ENCODE measurements around the gene HLA-DQA2.
A peak's percentile ranks its signal among the peaks of the same experiment; 100 is the strongest.

HLA-DQA2 gene

GRCh38 chr6:32709625-32710024, 31.6 kb upstream of the HLA-DQA2 start:
- no peaks in the 10 kb centered on the region for H3K36me3 ChIP-seq (ENCODE audit: control insufficient read depth in 2 of 2, insufficient read depth in 1 of 2, low read length in 2 of 2)
- CTCF ChIA-PET: interaction anchor here (1.0 kb wide), 1 partner anchor 296 kb away, joined by 3 read pairs; no protein-coding TSS in a partner anchor
- H3K4me3 ChIP-seq (ENCODE audit: low read depth, low read length): no peak overlapping the region
- POLR2A ChIA-PET: no interaction called here
- H3K9me3 ChIP-seq (ENCODE audit: control insufficient read depth, insufficient read depth, low read depth, low read length): no peaks in the 10 kb centered on the region
- no peak overlapping the region for H3K27ac ChIP-seq (ENCODE audit: extremely low read depth, low read depth, low read length)
- no peak for TF ChIP-seq SALL2 (tag by site-specific recombination; IDR thresholded peaks at IDR 0.05; ENCODE audit: borderline replicate concordance)
- peak; percentile 76 for TF ChIP-seq ZNF366 (tag by site-specific recombination; conservative IDR thresholded peaks at IDR 0.05)
- no peaks in the 10 kb centered on the region for H3K4me1 ChIP-seq (ENCODE audit: control insufficient read depth, insufficient read depth, low read length)

DNA sequence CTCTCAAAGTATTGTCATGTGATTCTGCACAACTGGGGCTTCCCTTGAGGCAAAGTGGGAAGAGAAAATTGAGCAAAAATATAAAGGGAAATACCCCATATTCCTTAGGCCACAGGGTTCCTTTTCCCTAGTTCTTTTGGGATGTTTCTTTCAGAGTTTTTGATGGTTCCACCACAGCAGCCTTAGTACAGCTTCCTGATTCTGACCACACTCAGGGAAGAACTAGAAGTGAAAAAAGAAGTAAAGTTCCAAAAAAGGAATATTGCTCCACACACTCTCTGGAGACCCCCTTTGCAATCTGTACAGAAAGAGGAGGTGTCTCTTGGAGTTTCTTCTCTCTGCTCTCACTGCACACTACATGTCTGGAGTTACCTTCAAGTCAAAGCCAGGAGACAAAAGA, 27.9 kb upstream of the HLA-DQA2 start:
- POLR2A ChIA-PET: no interaction called here
- CTCF ChIA-PET: interaction anchor here (0.5 to 3.1 kb wide), 6 partner anchors 12 to 74 kb away, joined by 3 to 27 read pairs (median 4); no protein-coding TSS in a partner anchor

GRCh38 chr6:32716396-32716795, 24.8 kb upstream of the HLA-DQA2 start:
- ChIA-PET POLR2A (no interaction called here), CTCF (interaction anchor here (0.6 to 1.6 kb wide), 2 partner anchors 152 to 155 kb away, joined by 4 to 6 read pairs; no protein-coding TSS in a partner anchor)
- Histone ChIP-seq H3K36me3 (ENCODE audit: control insufficient read depth in 2 of 2, insufficient read depth in 1 of 2, low read length in 2 of 2) (no peaks in the 10 kb centered on the region), H3K27ac (ENCODE audit: extremely low read depth, low read depth, low read length) (no peak overlapping the region), H3K4me3 (ENCODE audit: low read depth, low read length) (no peak overlapping the region), H3K4me1 (ENCODE audit: control insufficient read depth, insufficient read depth, low read length) (no peaks in the 10 kb centered on the region), H3K9me3 (ENCODE audit: control insufficient read depth, insufficient read depth, low read depth, low read length) (no peaks in the 10 kb centered on the region)
- TF ChIP-seq IKZF3 (tag by site-specific recombination; IDR thresholded peaks at IDR 0.05) (no peak), ZBTB1 (tag by site-specific recombination; IDR thresholded peaks at IDR 0.05) (no peak), ZNF416 (tag by site-specific recombination; IDR thresholded peaks at IDR 0.05) (no peak), SP7 (tag by site-specific recombination; IDR thresholded peaks at IDR 0.05) (no peak), HIC1 (tag by site-specific recombination; IDR thresholded peaks at IDR 0.05) (no peak), INSM2 (tag by site-specific recombination; IDR thresholded peaks at IDR 0.05) (no peak), GLIS1 (tag by site-specific recombination; IDR thresholded peaks at IDR 0.05) (no peak), ZNF248 (tag by site-specific recombination; IDR thresholded peaks at IDR 0.05) (no peak), ZNF239 (tag by site-specific recombination; IDR thresholded peaks at IDR 0.05) (no peak), ZNF623 (tag by site-specific recombination; IDR thresholded peaks at IDR 0.05) (no peak), HOXC10 (CRISPR knock-in tag; IDR thresholded peaks at IDR 0.05) (no peak)
- TF ChIP-seq, protein P1, sequence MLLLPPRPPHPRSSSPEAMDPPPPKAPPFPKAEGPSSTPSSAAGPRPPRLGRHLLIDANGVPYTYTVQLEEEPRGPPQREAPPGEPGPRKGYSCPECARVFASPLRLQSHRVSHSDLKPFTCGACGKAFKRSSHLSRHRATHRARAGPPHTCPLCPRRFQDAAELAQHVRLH (tag by site-specific recombination; IDR thresholded peaks at IDR 0.05): no peak

More for the DNA sequence above, 27.9 kb upstream of the HLA-DQA2 start:
- Histone ChIP-seq H3K9me3 (ENCODE audit: control insufficient read depth, insufficient read depth, low read depth, low read length) (no peaks in the 10 kb centered on the region), H3K36me3 (ENCODE audit: control insufficient read depth in 2 of 2, insufficient read depth in 1 of 2, low read length in 2 of 2) (no peaks in the 10 kb centered on the region), H3K4me3 (ENCODE audit: low read depth, low read length) (no peak overlapping the region), H3K27ac (ENCODE audit: extremely low read depth, low read depth, low read length) (no peak overlapping the region), H3K4me1 (ENCODE audit: control insufficient read depth, insufficient read depth, low read length) (no peaks in the 10 kb centered on the region)
- no peak for TF ChIP-seq ZNF398 (tag by site-specific recombination; IDR thresholded peaks at IDR 0.05)
- TF ChIP-seq, protein P2, sequence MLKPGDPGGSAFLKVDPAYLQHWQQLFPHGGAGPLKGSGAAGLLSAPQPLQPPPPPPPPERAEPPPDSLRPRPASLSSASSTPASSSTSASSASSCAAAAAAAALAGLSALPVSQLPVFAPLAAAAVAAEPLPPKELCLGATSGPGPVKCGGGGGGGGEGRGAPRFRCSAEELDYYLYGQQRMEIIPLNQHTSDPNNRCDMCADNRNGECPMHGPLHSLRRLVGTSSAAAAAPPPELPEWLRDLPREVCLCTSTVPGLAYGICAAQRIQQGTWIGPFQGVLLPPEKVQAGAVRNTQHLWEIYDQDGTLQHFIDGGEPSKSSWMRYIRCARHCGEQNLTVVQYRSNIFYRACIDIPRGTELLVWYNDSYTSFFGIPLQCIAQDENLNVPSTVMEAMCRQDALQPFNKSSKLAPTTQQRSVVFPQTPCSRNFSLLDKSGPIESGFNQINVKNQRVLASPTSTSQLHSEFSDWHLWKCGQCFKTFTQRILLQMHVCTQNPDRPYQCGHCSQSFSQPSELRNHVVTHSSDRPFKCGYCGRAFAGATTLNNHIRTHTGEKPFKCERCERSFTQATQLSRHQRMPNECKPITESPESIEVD (tag by site-specific recombination; IDR thresholded peaks at IDR 0.05): no peak
- no peak for TF ChIP-seq ZNF830 (tag by site-specific recombination; IDR thresholded peaks at IDR 0.05; ENCODE audit: low read depth)
- TF ChIP-seq ZNF658 (tag by site-specific recombination; IDR thresholded peaks at IDR 0.05): no peak
- no peak for TF ChIP-seq BCL6B (tag by site-specific recombination; IDR thresholded peaks at IDR 0.05)
- no peak for TF ChIP-seq ZNF114 (tag by site-specific recombination; IDR thresholded peaks at IDR 0.05)
- no peak for TF ChIP-seq SALL2 (tag by site-specific recombination; IDR thresholded peaks at IDR 0.05; ENCODE audit: borderline replicate concordance)
- TF ChIP-seq ZNF169 (tag by site-specific recombination; IDR thresholded peaks at IDR 0.05): no peak

Measured in HEK293 (cell line).